ENCODE measurements around the gene PALM. TPM values are rescaled to one million over a fixed set of nuclear protein-coding genes. Genes with fewer than 3 reads are reported as not detected.

Gene PALM
- polyA plus RNA-seq, 2 of the 4 experiments (the other 2 are of a cell fraction), result 3.0 to 15.7 TPM

GRCh38 chr19:757811-758668, 49.3 kb downstream of the PALM start:
- ATAC-seq, result no peak
- Histone ChIP-seq H3K9me3 (peaks cover 32% of the 10 kb centered on the region), H3K4me1 (peaks cover 21% of the 10 kb centered on the region), H3K27ac (no peak overlapping the region), H3K4me2 (no peak overlapping the region), H3K4me3 (no peak overlapping the region)
- TF ChIP-seq MAZ (IDR thresholded peaks at IDR 0.05; ENCODE audit: borderline replicate concordance, low read depth, low read length) (no peak), HOXB13 (CRISPR knock-in tag; IDR thresholded peaks at IDR 0.05; ENCODE audit: low read depth) (no peak), POLR2A (IDR thresholded peaks at IDR 0.05; ENCODE audit: low read length) (no peak), NR3C1 (IDR thresholded peaks at IDR 0.05) (no peak), EHF (CRISPR knock-in tag; IDR thresholded peaks at IDR 0.05) (no peak), MYC (IDR thresholded peaks at IDR 0.05; ENCODE audit: borderline replicate concordance, low read length) (no peak), JUNB (IDR thresholded peaks at IDR 0.05) (no peak), FOSL2 (IDR thresholded peaks at IDR 0.05) (no peak), FOSL2 (CRISPR knock-in tag; IDR thresholded peaks at IDR 0.05) (no peak), E2F6 (IDR thresholded peaks at IDR 0.05; ENCODE audit: borderline replicate concordance, low read depth) (no peak), CHD2 (IDR thresholded peaks at IDR 0.05; ENCODE audit: low read length, partially characterized antibody) (no peak), HOXB5 (CRISPR knock-in tag; IDR thresholded peaks at IDR 0.05) (no peak), USF2 (IDR thresholded peaks at IDR 0.05) (no peak), CBX2 (IDR thresholded peaks at IDR 0.05; ENCODE audit: borderline replicate concordance, low read depth) (no peak), GATA3 (IDR thresholded peaks at IDR 0.05; ENCODE audit: borderline replicate concordance) (no peak), REST (IDR thresholded peaks at IDR 0.05) (no peak), RCOR1 (IDR thresholded peaks at IDR 0.05; ENCODE audit: low read depth, low read length) (no peak), ESRRA (IDR thresholded peaks at IDR 0.05; ENCODE audit: borderline replicate concordance, low read length) (no peak), SMC3 (IDR thresholded peaks at IDR 0.05) (no peak), ELK1 (IDR thresholded peaks at IDR 0.05; ENCODE audit: low read depth, low read length) (no peak), ATOH8 (CRISPR knock-in tag; IDR thresholded peaks at IDR 0.05; ENCODE audit: low read depth) (no peak)
- CTCF ChIA-PET, result interaction anchor here (0.9 kb wide), 1 partner anchor 13 kb away, joined by 3 read pairs; no protein-coding TSS in a partner anchor
- POLR2A ChIA-PET, result no interaction called here
- 99% methylated on average over 15 of the region's 50 CpGs for WGBS (ENCODE audit: missing lambda C conversion rate)
- no peak for FAIRE-seq
- DNase-seq (ENCODE audit: low read depth in 1 of 2, low spot score in 1 of 2), result no peak

Data from A549 (cell line).